C4-2B (cell line): ENCODE results near the gene TNS3.

ENCODE experiments used
- H3K27ac ChIP-seq: fragments of 450-650 bp; 2 replicates; pipeline ENCODE4 v1.5.1; 2017
- CTCF ChIP-seq: fragments of 450-650 bp; conservative IDR thresholded peaks from 2 replicates; pipeline ENCODE4 v1.5.1; 2017; ENCODE audit warnings: mild to moderate bottlenecking
- ZFX ChIP-seq: fragments of 450-650 bp; IDR thresholded peaks from 2 replicates; pipeline ENCODE4 v1.6.1; 2017

Gene TNS3

DNA sequence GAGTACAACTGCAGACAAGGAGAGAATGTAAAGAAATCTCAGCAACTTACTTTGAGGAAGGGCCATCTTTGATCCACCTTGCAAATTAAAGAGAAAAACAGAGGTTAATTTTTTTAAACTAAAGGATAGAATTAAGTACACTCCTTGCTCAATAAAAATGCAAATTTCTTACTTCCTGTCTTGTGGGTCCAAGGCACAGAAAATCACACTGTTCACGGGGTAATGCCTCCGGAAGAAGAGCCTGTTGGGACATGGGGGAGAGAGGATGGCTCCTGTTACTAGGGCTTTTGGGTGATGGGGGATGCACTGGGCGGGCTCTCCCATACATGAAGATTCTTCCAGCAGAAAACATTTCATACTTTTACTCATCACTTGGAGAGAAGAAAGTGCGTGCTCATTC, 301.8 kb downstream of the TNS3 start:
- H3K27ac ChIP-seq: no peak overlapping the region
- TF ChIP-seq ZFX: no peak
- no peak for TF ChIP-seq CTCF

DNA sequence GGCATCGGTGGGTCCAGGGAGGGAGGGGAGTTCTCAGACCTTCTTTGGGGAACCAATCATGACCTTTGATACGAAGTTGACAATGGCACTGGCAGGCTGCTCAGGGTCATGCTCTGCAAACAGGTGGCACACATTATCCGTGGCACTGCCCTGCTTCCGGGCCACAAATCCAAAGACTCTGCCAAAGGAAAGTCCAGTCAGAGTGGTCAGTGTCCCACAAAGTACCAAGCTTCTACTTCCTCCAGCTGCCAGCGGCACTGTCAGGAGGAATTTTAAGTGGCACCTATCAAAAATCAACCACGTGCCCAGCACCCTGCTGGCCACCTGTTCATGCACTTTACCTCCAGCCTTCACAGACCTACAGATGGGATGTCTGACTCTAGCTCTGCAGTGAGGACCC, 303.9 kb downstream of the TNS3 start:
- no peak for TF ChIP-seq CTCF
- no peak for TF ChIP-seq ZFX
- H3K27ac ChIP-seq: no peak overlapping the region

DNA sequence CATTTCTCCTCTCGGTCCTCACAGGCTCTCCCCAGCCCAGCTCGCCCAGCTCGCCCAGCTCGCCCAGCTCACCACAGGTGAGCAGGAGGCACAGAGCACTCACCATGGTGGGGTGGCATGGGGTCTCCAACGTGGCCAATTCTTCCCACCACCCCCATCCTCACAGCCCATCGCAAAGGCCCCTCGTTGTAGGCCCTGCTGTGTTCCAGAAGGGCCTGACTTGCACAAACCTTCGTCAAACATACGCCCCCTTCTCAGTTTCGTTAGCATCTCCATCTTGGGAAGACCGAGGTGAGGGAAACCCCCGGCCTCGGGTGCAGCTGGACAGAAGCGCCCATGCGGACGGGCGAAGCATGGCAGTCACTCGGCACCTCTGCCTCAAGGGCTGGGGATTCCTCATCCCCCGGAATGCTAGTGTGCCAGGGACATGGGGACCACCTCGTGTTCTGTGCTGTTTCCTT, 304.6 kb downstream of the TNS3 start:
- TF ChIP-seq CTCF: no peak
- TF ChIP-seq ZFX: no peak
- no peak overlapping the region for H3K27ac ChIP-seq

DNA sequence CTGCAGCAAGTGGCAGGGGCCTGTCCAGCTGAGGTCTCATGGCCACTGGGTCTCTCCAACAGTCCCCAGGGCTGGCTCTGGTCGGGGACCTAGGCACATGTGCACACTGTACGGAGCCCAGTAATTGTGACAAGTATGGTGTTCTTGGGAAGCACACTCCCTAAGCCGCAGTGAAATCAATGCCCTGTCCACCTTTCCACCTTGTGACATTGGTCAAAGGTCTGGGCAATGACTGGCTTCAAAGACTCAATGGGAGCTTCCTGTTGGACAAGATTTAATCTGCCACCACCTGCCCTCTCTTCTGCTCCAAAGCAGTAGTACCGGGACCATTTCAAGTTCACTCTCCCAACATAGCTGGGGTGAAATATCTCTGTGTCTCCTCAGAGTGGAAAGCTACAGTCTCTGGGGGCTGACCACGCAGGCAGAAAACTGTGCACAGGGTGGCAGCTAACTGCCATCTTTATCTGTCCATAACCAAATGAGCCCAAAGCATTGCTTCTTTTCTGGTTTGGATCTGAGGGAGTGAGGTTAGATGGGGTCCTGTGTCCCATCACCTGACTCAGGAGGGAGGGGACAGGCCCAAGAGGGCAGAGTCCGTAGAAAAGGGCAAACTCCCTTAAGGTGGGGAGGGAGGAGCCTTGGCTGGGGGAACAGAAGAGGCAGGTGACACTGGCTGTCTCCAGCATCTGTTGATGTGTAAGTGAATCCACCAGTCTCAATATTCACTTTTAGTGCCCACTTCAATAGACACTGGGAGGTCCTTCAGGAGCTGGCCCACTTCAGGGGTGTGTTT, 307.7 kb downstream of the TNS3 start:
- H3K27ac ChIP-seq: no peak overlapping the region
- TF ChIP-seq CTCF (no peak), ZFX (no peak)

DNA sequence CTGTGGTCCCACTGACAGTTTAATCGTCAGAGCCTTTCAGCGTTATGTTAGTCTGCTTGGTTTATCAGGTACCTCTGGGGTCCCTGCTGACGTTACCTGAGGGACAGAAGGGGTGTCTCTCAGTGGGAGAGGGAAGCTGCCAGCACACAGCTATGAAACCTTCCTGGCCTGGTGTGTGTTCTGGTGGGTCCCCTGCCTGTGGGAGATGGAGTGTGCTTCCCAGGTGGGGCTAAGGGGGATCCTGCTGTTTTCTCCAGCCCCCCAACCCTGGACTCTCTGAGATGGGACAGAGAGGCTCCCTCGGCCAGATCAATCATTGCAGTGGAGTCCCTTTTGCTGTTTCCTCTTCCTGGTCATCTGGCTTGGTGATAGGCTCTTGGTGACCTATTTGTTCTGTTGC, 308.8 kb downstream of the TNS3 start:
- TF ChIP-seq CTCF (no peak), ZFX (no peak)
- no peak overlapping the region for H3K27ac ChIP-seq

- no peak overlapping the region for H3K27ac ChIP-seq
- TF ChIP-seq CTCF: no peak
- TF ChIP-seq ZFX: no peak
Measured at GRCh38 chr7:47271749-47272148, 310.2 kb downstream of the TNS3 start.

DNA sequence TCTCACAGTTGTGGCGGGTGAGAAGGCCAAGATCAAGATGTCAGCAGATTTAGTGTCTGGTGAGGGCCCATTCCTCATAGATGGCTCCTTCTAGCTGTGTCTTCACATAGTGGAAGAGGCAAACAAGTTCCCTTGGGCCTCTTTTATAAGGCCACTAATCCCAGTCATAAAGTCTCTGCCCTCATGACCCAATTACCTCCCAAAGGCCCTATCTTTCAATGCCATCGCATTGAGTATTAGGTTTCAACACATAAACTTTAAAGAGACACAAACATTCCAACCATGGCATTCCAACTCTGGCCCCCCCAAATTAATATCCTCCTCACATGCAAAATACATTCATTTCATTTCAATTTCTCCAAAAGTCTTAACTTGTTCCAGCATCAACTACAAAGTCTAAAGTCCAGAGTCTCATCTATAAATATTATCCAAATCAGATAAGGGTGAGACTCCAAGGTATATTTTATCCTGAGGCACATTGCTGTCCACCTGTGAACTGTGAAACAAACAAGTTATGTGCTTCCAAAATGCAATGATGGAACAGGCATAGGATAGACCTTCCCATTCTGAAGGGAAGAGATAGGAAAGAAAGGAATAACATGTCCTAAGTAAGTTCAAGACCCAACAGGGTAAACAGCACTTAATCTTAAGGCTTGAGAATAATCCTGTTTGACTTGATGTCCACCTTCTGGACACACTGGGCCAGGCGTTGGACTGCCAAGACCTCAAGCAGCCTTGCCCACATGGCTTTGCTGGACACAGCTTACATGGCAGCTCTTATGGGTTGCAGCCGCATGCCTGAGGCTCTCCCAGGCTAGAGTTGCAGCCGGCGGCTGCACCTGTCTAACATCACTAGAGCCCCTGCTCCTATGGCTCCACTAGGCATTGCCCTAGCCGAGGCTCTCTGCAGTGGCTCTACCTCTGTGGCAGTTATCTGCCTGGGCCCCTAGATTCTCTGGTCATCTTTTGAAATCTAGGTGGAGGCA, 312.8 kb downstream of the TNS3 start:
- H3K27ac ChIP-seq: no peak overlapping the region
- TF ChIP-seq CTCF (no peak), ZFX (no peak)
